Activated CD8-positive, alpha-beta memory T cell treated with anti-CD3 and anti-CD28 coated beads, Interleukin-2, amount 50 U/mL, for 1 hour (primary cell): Measurements from ENCODE around the gene C2CD4B.

Experiments used
- DNase-seq: peaks from one replicate; pipeline ENCODE4 v3.0.0-alpha.2; 2020; ENCODE audit errors: extremely low read depth

The C2CD4B gene

GRCh38 chr15:62118520-62119226 is 46.4 kb downstream of the C2CD4B start:
- no peak for DNase-seq

GRCh38 chr15:62115847-62116246 is 49.2 kb downstream of the C2CD4B start:
- DNase-seq: no peak
